Smooth muscle cell (in vitro differentiated cells): ENCODE measurements around the gene U2AF1L4. TPM values are rescaled to one million over a fixed set of nuclear protein-coding genes. Genes with fewer than 3 reads are reported as not detected.

ENCODE experiments used
- DNase-seq: peaks from one replicate; lab custom pipeline; 2025; ENCODE audit not compliant: unreplicated experiment; lab: John Stamatoyannopoulos, UW
- H2AFZ ChIP-seq: fragments of 200-600 bp; sonication (generic); 2 replicates; pipeline ENCODE4 v1.6.0; 2016; ENCODE audit warnings: antibody characterized with exemption, low read depth, mild to moderate bottlenecking
- H3F3A ChIP-seq: fragments of 200-600 bp; sonication (generic); 2 replicates; pipeline ENCODE4 v1.6.0; 2017; ENCODE audit warnings: antibody characterized with exemption, low read depth
- H3K27ac ChIP-seq: fragments of 200-600 bp; sonication (generic); 2 replicates; pipeline ENCODE4 v1.5.1; 2016; ENCODE audit warnings: low read depth, mild to moderate bottlenecking
- H3K27me3 ChIP-seq: fragments of 200-600 bp; sonication (generic); 2 replicates; pipeline ENCODE4 v1.6.1; 2016; ENCODE audit warnings: low read depth, mild to moderate bottlenecking
- H3K36me3 ChIP-seq: fragments of 200-600 bp; sonication (generic); 2 replicates; pipeline ENCODE4 v1.5.1; 2016; ENCODE audit warnings: low read depth
- H3K4me1 ChIP-seq: fragments of 200-600 bp; sonication (generic); 2 replicates; pipeline ENCODE4 v1.5.1; 2016; ENCODE audit warnings: low read depth
- H3K4me2 ChIP-seq: fragments of 200-600 bp; sonication (generic); 2 replicates; pipeline ENCODE4 v1.6.0; 2016; ENCODE audit warnings: mild to moderate bottlenecking
- H3K4me3 ChIP-seq: fragments of 200-600 bp; sonication (generic); 2 replicates; pipeline ENCODE4 v1.5.1; 2016; ENCODE audit warnings: mild to moderate bottlenecking
- H3K79me2 ChIP-seq: fragments of 200-600 bp; sonication (generic); 2 replicates; pipeline ENCODE4 v1.6.0; 2016; ENCODE audit warnings: low read depth, mild to moderate bottlenecking
- H3K9ac ChIP-seq: fragments of 200-600 bp; sonication (generic); 2 replicates; pipeline ENCODE4 v1.6.0; 2016; ENCODE audit warnings: low read depth
- H3K9me3 ChIP-seq: fragments of 200-600 bp; sonication (generic); replicated peaks from 2 replicates; pipeline ENCODE4 v1.5.1; 2016; ENCODE audit warnings: low read depth
- H4K20me1 ChIP-seq: fragments of 200-600 bp; sonication (generic); 2 replicates; pipeline ENCODE4 v1.6.0; 2016; ENCODE audit warnings: low read depth
- WGBS: methylation state at CpG from one replicate; pipeline ENCODE4 v1.1.7; 2016; ENCODE audit warnings: low lambda C conversion rate; 5-methylcytosine and 5-hydroxymethylcytosine counted together
- polyA plus RNA-seq: library from polyadenylated mRNA; unstranded; fragments of >200 nt; fragmentation: Nextera tagmentation; extraction: Ambion mirVana; gene quantifications from 2 replicates; pipeline ENCODE4 v1.2.1, GENCODE V29; 2016
- total RNA-seq: library from RNA; depleted of rRNA; stranded (reverse); fragments of >200 nt; gene quantifications from 2 replicates; pipeline ENCODE4 v1.2.3, GENCODE V29; 2014
- TF ChIP-seq, protein P1 (sequence below): fragments of 200-600 bp; sonication (generic); IDR thresholded peaks from 2 replicates; pipeline ENCODE4 v1.5.1; 2017; ENCODE audit warnings: borderline replicate concordance, mild to moderate bottlenecking, antibody characterized with exemption; ENCODE audit not compliant: insufficient read depth, poor library complexity, severe bottlenecking

The U2AF1L4 gene
- total and polyA plus RNA-seq, 2 experiments from 2014 or later: 14.6 to 29.3 TPM

DNA sequence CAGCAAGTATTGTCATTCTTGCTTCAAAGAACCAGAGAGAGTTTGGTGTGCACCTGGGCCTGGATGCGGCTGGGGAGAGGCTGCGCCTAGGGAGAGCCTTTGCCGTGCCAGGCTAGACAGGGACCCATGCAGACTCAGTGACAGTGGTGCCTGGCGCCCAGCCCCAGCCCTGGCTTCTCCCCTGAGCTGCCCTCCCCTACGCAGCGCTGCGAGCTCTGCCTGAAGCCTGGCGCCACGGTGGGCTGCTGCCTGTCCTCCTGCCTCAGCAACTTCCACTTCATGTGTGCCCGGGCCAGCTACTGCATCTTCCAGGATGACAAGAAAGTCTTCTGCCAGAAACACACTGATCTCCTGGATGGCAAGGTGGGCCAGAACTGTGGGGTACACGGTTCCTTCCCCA is 15.5 kb downstream of the U2AF1L4 start:
- Histone ChIP-seq H3K4me1 (no peaks in the 10 kb centered on the region), H4K20me1 (peaks cover 16% of the 10 kb centered on the region), H3K79me2 (no peaks in the 10 kb centered on the region), H3K27ac (no peak overlapping the region), H3F3A (no peaks in the 10 kb centered on the region), H3K36me3 (peaks cover 6% of the 10 kb centered on the region), H3K9ac (no peak overlapping the region), H3K4me3 (no peak overlapping the region), H3K9me3 (no peaks in the 10 kb centered on the region), H2AFZ (no peak overlapping the region), H3K4me2 (no peak overlapping the region), H3K27me3 (no peaks in the 10 kb centered on the region)
- no peak for DNase-seq
- WGBS: 86% methylated on average over 7 of the region's 11 CpGs
- TF ChIP-seq, protein P1, sequence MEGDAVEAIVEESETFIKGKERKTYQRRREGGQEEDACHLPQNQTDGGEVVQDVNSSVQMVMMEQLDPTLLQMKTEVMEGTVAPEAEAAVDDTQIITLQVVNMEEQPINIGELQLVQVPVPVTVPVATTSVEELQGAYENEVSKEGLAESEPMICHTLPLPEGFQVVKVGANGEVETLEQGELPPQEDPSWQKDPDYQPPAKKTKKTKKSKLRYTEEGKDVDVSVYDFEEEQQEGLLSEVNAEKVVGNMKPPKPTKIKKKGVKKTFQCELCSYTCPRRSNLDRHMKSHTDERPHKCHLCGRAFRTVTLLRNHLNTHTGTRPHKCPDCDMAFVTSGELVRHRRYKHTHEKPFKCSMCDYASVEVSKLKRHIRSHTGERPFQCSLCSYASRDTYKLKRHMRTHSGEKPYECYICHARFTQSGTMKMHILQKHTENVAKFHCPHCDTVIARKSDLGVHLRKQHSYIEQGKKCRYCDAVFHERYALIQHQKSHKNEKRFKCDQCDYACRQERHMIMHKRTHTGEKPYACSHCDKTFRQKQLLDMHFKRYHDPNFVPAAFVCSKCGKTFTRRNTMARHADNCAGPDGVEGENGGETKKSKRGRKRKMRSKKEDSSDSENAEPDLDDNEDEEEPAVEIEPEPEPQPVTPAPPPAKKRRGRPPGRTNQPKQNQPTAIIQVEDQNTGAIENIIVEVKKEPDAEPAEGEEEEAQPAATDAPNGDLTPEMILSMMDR: no peak

DNA sequence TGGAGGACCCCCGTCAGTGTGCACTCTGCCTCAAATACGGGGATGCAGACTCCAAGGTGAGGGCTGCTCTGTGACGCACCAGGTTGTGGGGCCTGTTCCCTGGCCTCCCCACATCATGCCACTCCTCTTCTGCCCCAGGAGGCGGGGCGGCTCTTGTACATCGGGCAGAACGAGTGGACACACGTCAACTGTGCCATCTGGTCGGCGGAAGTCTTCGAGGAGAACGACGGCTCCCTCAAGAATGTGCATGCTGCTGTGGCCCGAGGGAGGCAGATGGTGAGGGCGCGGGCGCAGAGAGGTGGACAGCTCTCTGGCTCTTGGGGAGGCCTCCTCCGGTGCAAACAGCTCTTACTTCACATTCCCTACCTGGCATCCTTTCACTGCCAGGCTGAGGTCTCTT is 16.2 kb downstream of the U2AF1L4 start:
- Histone ChIP-seq H3K9me3 (no peaks in the 10 kb centered on the region), H3F3A (no peaks in the 10 kb centered on the region), H3K9ac (no peak overlapping the region), H4K20me1 (peaks cover 16% of the 10 kb centered on the region), H3K79me2 (no peaks in the 10 kb centered on the region), H3K27ac (no peak overlapping the region), H3K27me3 (no peaks in the 10 kb centered on the region), H3K4me1 (no peaks in the 10 kb centered on the region), H2AFZ (no peak overlapping the region), H3K4me3 (no peak overlapping the region), H3K36me3 (peaks cover 6% of the 10 kb centered on the region), H3K4me2 (no peak overlapping the region)
- 98% methylated on average over 18 of the region's 18 CpGs for WGBS
- no peak for DNase-seq
- TF ChIP-seq, protein P1: no peak

DNA sequence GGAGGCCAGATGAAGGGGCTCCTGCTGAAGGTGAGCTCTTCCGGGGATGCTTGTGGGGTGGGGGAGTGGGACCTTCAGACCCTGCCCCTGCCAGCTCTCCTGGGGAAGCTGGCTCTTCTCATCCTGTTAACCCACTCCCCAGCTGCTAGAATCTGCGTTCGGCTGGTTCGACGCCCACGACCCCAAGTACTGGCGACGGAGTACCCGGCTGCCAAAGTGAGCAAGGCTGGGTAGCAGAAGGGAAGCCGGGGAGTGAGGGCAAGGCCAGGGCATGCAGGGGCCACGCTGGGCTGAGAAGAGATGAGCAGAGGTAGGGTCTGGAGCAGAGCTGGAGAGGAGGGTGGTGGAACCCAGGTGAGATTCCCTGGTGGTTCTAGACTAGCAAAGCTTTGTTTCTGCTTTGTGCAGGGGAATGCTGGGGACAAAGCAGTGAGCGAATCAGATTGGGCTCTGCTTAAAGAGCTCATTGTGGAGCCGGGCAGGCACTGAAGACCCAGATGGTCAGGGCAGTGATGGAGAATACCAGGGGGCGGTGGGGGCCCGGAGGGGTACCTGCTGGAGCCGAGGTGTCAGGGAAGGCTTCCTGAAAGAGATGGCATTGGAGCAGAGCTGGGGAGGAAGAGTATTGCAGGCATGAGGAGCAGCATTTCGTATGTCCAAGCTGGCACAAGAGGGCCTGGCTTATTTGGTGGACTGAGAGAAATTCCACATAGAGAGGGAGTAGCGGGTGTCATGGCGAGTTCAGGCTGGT is 17.1 kb downstream of the U2AF1L4 start:
- Histone ChIP-seq H3K4me2 (no peak overlapping the region), H3K79me2 (no peaks in the 10 kb centered on the region), H3F3A (no peaks in the 10 kb centered on the region), H3K36me3 (peaks cover 6% of the 10 kb centered on the region), H3K27ac (no peak overlapping the region), H4K20me1 (peaks cover 16% of the 10 kb centered on the region), H3K27me3 (no peaks in the 10 kb centered on the region), H2AFZ (no peak overlapping the region), H3K9me3 (no peaks in the 10 kb centered on the region), H3K9ac (no peak overlapping the region), H3K4me3 (no peak overlapping the region), H3K4me1 (no peaks in the 10 kb centered on the region)
- WGBS: 98% methylated on average over 17 of the region's 19 CpGs
- TF ChIP-seq, protein P1: no peak
- no peak for DNase-seq
